NCI-H345 treated with DMSO at 0.1 percent for 48 hours (cell line): ENCODE results near the gene HPD.

Source experiments
- DNase-seq: peaks from one replicate; lab custom pipeline; 2025; ENCODE audit not compliant: unreplicated experiment; lab: John Stamatoyannopoulos, UW

HPD gene

DNA sequence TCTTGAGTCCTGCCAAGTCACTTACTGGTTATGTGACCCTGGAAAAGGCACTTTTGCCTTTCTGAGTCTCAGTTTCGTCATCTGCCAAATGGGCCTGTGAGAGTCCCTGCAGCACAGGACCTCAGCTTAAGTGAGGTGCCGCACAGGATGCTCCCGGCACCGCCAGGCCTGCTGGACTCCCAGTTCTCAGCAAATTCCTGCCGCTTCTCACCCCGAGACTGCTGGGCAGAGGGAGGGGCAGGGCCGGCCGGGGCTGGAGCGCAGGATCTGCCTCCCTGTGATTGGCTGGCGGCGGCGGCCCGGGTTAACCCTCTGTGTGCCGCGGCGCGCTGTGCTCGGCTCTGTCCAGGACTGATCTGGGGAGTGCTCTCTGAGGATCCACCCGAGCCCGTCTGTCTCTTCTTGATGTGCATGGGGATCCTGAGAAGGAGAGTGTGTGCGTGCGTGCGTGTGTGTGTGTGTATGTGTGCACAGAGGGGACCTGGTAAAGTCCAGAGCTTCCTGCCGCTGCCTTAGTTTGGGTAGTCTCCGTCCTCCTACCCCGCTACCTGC lies 46.3 kb downstream of the HPD start:
- no peak for DNase-seq

DNA sequence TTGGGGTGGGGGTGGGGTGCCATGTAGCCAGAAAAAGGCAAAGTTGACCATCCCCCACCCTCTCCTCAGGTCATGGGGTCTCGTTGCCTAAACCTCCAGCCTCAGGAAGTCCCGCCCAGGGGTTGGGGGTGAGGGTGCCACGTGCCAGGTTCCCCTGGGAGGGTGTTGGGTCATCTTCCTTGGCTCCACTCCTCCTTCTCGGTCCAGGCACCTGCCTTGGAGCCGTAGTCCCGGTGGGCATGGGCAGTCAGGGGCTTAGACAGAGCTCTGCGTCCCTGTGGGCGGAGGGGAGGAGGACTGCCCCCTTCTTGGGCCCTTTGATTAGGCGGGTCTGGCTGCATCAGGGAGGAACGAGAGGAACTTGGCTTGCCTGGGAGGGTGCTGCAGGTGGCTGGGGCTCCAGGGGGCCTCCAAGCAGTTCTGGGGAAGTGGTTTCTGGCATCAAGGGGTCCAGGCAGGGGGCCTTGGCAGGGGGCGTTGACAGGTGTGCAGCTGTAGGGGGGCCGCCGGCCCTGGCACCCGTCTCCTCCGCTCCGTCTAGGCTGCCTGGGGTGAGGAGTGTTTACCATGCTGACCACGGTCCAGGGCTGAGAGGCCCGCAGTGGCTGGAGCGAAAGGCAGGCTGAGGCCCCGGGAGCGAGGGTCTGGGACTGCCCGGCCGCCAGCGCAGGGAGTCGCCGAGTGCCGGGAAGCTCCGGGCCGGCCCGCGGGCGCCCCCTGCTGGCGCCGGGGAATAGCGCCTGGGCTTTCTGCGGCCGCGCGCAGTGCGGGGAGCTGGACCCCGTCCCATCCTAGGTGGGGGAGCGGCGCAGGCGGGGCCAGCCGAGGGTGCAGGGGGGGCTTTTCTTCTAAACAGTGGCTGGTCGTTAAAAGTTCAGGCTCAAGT lies 47.0 kb downstream of the HPD start:
- peak; percentile 84 for DNase-seq

DNA sequence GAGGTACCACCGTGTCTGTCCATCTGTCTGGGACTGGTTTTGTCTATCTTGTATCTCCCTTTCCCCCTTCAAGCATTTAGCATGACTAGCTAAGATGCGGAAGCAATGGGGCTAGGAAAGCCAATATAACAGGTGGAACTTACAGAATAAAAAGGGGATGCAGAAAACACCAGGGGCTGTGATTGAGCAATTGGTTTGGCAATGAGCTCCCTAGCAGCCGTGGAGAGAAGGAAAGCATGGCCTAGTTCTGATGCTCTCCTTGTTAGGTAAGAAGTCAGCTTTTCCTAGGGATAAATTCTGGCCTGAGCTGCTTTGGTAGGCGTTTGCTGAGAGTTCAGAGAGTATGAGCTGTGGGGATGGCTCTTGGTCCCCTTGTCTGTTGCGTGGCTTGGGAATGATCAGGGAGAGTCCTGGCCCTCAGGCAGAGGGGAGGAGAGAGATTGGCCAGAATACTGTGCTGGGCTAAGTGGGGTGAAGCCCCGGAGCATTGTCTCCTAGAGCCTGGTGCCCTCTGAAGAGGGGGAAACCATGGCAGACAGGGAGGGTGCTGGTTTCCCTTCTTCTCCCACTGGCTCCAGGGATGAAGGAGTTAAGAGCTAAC lies 47.7 kb downstream of the HPD start:
- DNase-seq: no peak

- no peak for DNase-seq
Observed at GRCh38 chr12:121810234-121810817, 48.3 kb downstream of the HPD start.

DNA sequence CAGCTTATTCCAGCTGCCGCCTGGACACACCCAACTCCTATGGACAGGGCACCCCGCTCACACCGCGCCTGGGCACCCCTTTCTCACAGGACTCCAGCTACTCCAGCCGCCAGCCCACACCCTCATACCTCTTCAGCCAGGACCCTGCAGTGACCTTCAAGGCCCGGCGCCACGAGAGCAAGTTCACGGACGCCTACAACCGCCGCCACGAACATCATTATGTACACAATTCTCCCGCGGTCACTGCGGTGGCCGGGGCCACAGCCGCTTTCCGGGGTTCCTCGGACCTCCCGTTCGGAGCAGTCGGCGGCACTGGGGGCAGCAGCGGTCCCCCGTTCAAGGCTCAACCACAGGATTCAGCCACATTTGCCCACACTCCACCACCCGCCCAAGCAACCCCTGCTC lies 48.9 kb downstream of the HPD start:
- no peak for DNase-seq

- DNase-seq: no peak
Observed at GRCh38 chr12:121808623-121809022, 50.0 kb downstream of the HPD start.

DNA sequence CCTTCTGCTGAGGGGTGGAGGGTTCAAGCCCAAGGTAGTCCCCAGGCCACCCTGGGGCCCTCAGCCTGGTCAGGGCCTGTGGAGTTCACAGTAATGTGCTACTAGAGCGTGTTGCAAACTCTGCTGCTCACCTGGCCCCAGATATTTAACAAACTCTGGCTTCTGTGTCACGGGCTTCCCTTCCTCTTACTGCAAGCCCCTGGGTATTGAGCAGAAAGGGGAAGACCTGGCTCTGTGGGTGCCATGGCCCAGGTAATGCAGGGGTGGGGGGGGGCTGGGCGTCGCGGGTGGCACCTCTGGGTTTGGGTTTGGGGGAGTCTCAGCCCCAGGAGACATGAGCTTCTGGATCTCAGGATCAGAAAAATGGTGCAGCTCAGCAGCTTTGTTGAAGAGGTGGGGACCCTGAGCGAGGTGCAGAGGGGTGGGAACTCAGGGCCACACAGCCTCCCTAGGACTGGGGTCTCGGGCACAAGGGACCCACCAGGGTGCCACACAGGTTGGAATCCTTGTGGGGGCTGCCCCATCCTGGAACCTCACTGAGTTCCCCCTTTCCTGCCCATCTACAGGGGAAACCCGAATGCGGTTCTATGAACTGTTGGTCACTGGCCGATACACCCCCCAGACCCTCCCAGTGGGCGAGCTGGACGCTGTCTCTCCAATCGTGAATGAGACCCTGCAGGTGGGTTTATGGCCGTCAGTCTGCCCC lies 50.9 kb downstream of the HPD start:
- DNase-seq: no peak

DNA sequence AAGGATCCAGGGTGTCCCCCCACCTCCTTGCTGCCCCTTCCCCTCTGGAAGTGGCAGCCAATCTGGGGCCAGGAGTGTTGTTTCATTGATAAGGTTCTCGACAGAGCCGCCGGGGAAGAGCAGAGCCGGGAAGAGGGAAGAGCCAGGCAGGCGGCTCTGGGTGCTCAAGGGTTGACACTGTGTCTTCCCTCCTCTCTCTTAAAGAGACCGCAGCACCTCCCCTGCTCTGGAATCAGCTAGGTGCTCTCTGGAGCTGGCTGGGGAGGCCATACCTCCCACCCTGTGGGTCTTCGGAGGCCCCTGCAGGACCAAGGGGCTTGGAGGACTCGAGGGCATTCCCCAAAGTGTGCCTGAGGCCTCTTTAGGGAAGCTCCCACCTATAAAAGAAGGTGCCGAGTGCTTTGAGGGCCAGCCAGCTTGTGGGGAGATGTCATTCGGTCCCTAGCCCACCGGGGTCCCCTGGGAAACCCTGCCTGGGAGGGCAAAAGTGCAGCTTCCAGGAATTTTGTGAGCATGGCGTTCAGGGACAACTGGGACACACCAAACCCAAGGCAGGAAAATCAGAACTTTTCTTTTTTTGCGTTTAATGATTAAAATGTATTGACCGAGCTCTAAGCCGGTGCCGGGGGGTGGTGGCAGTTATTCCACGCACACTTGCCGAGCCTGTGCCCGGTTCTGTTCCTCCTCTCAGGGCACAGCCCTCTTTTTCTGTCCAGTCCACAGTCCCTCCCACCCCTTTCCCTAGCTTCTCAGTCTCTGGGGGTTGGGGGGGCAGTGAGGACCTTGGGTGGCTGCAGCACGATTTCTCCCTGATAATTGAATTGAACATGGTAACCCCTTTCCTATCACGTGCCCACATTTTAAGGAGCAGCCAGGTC lies 51.9 kb downstream of the HPD start:
- DNase-seq: no peak

DNA sequence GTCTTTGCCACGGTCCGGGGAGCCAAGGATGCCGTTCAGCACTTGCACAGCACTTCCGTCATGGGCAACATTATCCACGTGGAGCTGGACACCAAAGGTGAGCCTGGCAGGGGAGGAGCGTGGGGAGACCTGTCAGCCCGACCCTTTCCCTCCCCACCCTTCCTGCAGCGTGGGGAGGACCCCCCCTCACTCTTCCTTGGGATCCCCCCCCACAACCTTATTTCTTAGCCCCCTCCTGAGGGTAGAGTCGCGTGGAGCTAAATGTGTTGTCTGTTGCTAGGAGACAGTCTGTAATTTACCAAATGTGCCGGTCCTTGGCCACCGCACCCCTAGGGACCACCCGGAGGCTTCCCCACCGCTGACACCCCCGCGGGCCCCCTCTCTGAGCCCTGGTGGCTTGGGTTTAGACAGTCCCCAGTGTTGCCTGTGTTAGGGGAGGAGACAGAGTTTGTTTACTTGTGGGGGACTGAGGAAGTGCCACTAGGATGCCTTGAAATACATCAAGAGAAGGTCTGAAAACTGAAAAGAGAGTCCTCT lies 52.6 kb downstream of the HPD start:
- DNase-seq: no peak

DNA sequence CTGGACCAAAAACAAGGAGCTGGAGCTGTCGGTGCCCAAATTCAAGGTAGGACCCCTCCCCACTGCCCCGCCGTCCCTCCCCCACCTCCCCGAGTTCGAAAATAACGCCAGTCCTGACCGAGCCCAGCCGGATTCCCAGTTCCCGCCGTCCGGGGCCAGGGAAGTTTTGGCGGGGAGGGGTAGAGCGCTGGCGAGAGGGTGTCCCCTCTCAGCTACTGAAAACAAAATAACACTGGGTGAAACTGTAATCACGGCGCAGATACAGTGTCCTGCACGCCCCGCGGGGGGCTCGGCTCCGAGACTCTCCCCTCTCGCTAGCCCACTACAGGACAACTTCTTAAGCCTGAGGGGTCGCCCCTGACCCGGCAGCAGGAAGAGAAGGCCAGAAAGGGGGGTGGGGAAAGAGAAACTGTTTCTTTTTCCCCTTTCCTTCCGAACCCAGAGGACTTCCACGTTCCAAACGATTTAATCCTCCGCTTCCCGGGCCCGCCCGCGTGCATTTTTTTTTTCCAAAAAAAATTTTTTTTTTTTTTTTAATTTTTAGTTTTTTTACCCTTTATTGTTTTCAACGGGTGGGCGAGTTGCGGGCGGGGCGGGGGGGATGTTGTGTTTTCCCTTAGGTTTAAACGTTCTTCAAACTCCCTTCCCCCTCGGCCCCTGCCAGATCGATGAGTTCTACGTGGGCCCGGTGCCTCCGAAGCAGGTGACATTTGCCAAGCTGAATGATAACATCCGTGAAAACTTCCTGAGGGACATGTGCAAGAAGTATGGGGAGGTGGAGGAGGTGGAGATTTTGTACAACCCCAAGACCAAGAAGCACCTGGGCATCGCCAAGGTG lies 53.3 kb downstream of the HPD start:
- peak; percentile 5 for DNase-seq

DNA sequence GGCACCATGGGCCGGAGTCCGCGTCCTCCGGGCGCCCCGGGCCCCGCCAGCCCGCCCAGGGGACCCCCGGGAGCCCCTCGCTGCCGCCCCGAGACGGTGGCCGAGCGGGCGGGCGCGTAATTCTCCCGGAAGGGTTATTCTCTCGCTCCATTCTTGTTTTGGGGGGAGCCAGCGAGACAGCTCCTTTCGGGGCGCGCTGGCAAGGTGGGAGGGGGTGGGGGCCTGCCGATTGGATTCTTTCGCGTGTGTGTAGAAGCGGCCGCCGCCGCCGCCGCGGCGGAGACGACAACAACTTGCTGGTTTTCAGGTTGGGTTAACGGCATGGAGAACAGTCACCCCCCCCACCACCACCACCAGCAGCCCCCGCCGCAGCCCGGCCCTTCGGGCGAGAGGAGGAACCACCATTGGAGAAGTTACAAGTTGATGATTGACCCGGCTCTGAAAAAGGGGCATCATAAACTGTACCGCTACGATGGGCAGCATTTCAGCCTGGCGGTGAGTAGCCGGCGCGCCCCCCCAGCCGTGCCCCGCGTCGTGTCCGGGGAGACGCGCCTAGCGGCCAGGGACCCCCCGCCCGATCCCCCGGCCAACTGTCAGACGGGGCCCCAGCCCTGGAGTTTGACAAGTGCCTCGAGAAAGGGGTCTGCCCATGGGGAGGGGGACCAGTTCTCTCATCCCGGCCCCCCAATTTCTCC lies 54.1 kb downstream of the HPD start:
- DNase-seq: peak; percentile 8

DNA sequence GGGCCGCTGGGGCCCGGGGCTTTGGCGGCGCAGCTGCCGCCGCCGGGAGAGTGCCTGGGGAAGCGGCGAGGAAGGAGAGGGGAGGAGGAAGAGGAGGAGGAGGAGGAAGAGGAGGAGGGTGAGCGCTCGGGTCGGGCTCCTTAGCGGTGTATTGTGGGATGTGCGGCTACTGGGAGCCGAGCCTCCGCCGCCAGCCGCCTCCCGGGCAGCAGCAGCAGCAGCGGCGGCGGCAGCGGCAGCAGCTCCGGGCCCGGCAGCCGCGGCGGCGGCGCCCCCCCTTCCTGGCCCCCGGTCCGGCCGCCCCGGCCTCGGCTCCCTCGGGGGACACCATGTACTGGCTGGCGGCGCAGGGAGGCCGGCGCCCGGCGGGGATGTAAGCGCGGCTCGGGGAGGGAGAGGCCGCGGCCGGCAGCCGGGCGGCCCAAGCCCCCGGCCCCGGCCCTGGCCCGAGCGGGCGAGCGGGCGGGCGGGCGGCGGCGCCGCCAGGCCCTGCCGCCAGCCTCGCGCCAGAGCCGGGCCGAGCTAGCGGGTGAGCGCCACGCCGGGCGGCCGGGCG lies 54.7 kb downstream of the HPD start, which contains the start of gene SETD1B:
SETD1B (plus strand) TSS at position 149 of the 556 bp plus-strand sequence. CDS start 729 bp downstream, outside the sequence.
- no peak for DNase-seq

DNA sequence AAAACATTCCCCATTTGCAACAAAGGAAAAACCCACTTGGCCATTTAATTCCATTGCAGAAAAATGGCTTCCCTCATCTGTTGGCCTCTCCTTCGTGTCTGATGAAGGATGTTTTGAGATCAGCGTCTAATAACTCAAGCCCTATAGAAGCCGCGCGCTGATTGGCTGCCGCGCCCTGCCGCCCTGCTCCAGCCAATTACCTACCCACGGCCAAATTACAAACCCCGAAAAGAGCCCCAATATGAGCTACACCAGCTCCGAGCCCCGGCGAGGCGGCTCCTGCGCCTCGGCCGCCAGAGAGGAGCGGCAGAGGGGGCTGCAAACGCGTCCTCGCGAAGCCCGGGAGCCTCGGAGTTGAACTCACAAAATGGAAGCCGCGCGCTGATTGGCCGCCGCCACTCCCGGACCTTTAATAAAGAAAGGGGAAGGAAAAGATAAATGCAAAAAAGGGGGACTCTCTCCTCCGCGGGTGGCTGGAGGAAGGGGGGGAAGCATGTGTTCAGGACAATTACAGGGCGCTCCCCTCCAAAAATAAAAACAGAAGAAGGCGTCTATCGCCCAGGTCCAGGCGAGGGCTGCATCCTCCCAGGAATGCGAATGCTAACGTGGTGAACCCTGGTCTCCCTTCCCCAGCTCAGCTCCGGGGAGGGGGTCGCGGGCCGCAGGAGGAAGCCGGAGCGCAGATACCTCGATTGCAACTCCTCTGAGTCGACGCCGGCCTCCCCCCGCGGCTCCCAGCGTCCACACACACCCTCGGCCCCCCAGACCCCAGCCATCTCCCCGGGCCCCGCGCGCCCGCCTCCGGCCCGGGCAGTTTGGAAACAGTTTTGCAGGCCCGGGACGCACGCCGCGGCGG lies 55.6 kb downstream of the HPD start:
- peak; percentile 99 for DNase-seq

DNA sequence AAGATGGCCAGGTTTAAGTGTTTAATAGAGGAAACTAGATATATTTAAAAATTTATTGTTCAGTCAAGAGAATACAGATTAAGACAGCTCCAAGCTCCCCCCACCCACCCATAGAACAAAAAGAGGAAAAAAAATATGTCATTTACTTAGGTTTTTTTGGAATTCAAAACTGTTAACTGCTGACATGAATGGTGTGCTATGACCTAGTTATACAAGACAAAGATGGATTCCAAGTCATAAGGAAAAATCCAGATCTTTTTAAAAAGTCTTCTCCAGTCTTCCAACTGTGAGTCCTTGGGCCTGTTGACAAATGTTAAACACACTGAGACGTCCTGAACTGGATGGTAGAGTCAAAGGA lies 56.2 kb downstream of the HPD start:
- DNase-seq: peak; percentile 80

DNA sequence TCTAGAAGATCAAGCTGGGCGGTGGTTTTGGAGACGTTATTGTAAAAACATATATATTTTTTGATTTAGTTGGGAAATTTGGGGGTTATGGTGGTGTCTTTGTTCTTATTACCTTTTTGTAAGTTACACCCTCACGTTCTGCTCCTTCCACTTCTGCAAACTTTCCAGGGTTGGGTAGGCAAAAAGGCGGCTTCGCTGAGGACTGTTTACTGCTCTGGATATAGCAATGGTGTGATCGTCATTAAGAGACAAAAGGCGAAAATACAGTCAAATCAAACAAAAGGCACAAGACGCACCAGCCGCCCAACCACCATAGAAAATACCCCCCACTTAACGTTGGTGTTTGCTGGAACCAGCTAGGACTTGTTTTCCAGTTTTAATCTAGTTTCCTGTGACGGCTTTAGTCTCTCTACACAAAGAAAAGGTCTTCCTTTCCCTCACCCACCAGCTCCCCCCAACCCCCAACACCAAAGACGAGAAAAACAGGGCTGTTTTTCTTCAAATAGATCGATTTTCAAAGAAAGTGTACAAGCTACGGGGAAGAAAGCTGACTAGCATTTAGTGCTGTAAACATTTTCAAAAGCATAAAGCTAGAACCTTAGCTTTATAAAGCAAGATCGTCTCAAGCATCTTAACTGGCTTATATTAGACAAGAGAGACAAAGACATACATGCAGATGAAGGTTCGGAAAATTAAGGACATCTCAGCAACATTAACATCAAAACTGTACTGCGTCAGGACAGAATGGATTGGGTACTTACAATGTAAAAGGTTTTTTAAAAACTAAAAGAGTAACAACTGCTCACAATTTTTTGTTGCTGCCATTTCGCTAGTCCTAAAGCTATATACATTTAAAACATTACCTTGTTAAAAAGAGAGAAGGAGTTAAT lies 56.8 kb downstream of the HPD start:
- peak; percentile 65 for DNase-seq
